NCI-H446 (cell line): ENCODE data around the gene TMIE.
"Not testable (repeated sequence)": the region's sequence is repeated elsewhere in the genome, so short reads cannot be mapped to it uniquely, and the experiment has no call there.

Source experiments
- DNase-seq, 2 experiments: peaks; one replicate each; lab custom pipeline; 2025; lab: John Stamatoyannopoulos, UW

TMIE gene

GRCh38 chr3:46722443-46722842, 21.3 kb downstream of the TMIE start:
- no peak for DNase-seq

GRCh38 chr3:46724424-46724823, 23.2 kb downstream of the TMIE start:
- no peak for DNase-seq

GRCh38 chr3:46725621-46726314, 24.6 kb downstream of the TMIE start:
- no peak for DNase-seq

- no peak for DNase-seq
These were observed 27.8 kb downstream of the TMIE start for GRCh38 chr3:46729038-46729437.

GRCh38 chr3:46730819-46731218, 29.6 kb downstream of the TMIE start:
- no peak for DNase-seq

GRCh38 chr3:46731795-46732194, 30.6 kb downstream of the TMIE start:
- DNase-seq: no peak

- DNase-seq: no peak
These were observed 32.0 kb downstream of the TMIE start for GRCh38 chr3:46733026-46733800.

- no peak for DNase-seq
These were observed 33.6 kb downstream of the TMIE start for GRCh38 chr3:46734773-46735172.

GRCh38 chr3:46736006-46736872, 35.0 kb downstream of the TMIE start:
- no peak for DNase-seq

- DNase-seq: no peak
These were observed 36.1 kb downstream of the TMIE start for GRCh38 chr3:46737329-46737731.

GRCh38 chr3:46739565-46739964, 38.4 kb downstream of the TMIE start:
- DNase-seq: not testable (repeated sequence)

- no peak for DNase-seq
These were observed 41.9 kb downstream of the TMIE start for GRCh38 chr3:46742992-46743585.

GRCh38 chr3:46746711-46747110, 45.5 kb downstream of the TMIE start:
- DNase-seq: no peak

- DNase-seq: no peak
These were observed 47.0 kb downstream of the TMIE start for GRCh38 chr3:46748170-46748569.

GRCh38 chr3:46749129-46749528, 47.9 kb downstream of the TMIE start:
- DNase-seq: no peak

- no peak for DNase-seq
These were observed 49.4 kb downstream of the TMIE start for GRCh38 chr3:46750555-46751038.

- not testable (repeated sequence) for DNase-seq
These were observed 51.9 kb downstream of the TMIE start for GRCh38 chr3:46753127-46753526.

- no peak for DNase-seq
These were observed 54.5 kb downstream of the TMIE start for GRCh38 chr3:46755646-46756045.

GRCh38 chr3:46756642-46757041, 55.5 kb downstream of the TMIE start:
- DNase-seq: no peak

- DNase-seq: no peak
These were observed 58.3 kb downstream of the TMIE start for GRCh38 chr3:46759239-46760167.
